Loucy (cell line): Measurements from ENCODE around the gene PIBF1.

Experiments
- CTCF ChIP-seq: fragments of 200-600 bp; sonication (generic); conservative IDR thresholded peaks from 2 replicates; pipeline ENCODE4 v1.5.1; 2014; ENCODE audit warnings: mild to moderate bottlenecking, antibody characterized with exemption, low read length
- EZH2phosphoT487 ChIP-seq: fragments of 200-600 bp; IDR thresholded peaks from 2 replicates; pipeline ENCODE4 v1.6.1; 2018; ENCODE audit warnings: antibody characterized with exemption, mild to moderate bottlenecking, moderate library complexity, borderline replicate concordance

DNA sequence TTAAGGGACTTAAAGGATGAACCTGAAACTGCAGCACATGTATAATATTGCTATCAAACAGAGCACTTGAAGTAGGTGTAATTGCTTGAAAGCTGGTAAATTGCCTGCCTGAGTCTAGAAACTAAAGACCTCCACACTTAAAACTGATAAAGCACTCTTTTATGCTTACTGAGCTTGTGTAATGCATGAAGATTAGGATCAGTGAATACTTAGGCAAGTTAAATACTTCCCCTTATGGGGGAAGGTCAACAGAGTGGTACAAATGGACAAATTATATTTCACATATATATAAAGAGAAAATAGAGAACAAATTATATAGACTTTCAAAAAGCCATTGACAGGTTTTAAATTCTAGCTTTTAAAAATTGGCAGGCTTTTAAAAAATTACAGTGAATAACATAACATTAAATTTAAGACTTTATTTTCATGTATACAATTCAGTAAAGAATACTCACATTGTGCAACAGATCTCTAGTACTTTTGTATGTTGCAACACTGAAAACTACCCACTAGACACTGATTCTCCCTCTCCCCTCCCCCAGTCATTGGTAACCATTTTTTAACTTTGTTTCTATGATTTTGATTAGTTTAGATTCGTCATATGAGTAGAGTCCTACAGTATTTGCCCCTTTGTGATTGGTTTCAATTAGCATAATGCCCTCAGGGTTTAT is 23.9 kb downstream of the PIBF1 start:
- TF ChIP-seq CTCF (no peak), EZH2phosphoT487 (no peak)
